Ishikawa (cell line): Measurements from ENCODE around the gene TEX11.
A peak's percentile ranks its signal among the peaks of the same experiment; 100 is the strongest.

Source experiments
- CEBPB ChIP-seq: IDR thresholded peaks from 2 replicates; pipeline ENCODE4 v1.6.1; 2012
- CREB1 ChIP-seq: IDR thresholded peaks from 2 replicates; pipeline ENCODE4 v1.6.1; 2012; ENCODE audit warnings: low read depth
- EGR1 ChIP-seq: IDR thresholded peaks from 2 replicates; pipeline ENCODE4 v1.6.1; 2012
- EP300 ChIP-seq: IDR thresholded peaks from 2 replicates; pipeline ENCODE4 v1.6.1; 2012; ENCODE audit warnings: borderline replicate concordance
- FOXM1 ChIP-seq: IDR thresholded peaks from 2 replicates; pipeline ENCODE4 v1.6.1; 2012; ENCODE audit warnings: low read depth, borderline replicate concordance
- MAX ChIP-seq: IDR thresholded peaks from 2 replicates; pipeline ENCODE4 v1.6.1; 2012
- NFIC ChIP-seq: IDR thresholded peaks from 2 replicates; pipeline ENCODE4 v1.6.1; 2012
- RAD21 ChIP-seq: IDR thresholded peaks from 2 replicates; pipeline ENCODE4 v1.6.1; 2012; ENCODE audit warnings: low read depth
- REST ChIP-seq: IDR thresholded peaks from 2 replicates; pipeline ENCODE4 v1.6.1; 2012; ENCODE audit warnings: low read depth, mild to moderate bottlenecking
- TAF1 ChIP-seq: IDR thresholded peaks from 2 replicates; pipeline ENCODE4 v1.6.1; 2012; ENCODE audit warnings: low read depth, mild to moderate bottlenecking
- TCF12 ChIP-seq: IDR thresholded peaks from 2 replicates; pipeline ENCODE4 v1.6.1; 2012; ENCODE audit warnings: low read depth
- TEAD4 ChIP-seq: IDR thresholded peaks from 2 replicates; pipeline ENCODE4 v1.6.1; 2012
- YY1 ChIP-seq: IDR thresholded peaks from 2 replicates; pipeline ENCODE4 v1.6.1; 2012; ENCODE audit warnings: low read depth
- ZBTB7A ChIP-seq: IDR thresholded peaks from 2 replicates; pipeline ENCODE4 v1.6.1; 2012; ENCODE audit warnings: low read depth
- TF ChIP-seq, protein P1 (sequence below): IDR thresholded peaks from 2 replicates; pipeline ENCODE4 v1.6.1; 2012

Gene TEX11

DNA sequence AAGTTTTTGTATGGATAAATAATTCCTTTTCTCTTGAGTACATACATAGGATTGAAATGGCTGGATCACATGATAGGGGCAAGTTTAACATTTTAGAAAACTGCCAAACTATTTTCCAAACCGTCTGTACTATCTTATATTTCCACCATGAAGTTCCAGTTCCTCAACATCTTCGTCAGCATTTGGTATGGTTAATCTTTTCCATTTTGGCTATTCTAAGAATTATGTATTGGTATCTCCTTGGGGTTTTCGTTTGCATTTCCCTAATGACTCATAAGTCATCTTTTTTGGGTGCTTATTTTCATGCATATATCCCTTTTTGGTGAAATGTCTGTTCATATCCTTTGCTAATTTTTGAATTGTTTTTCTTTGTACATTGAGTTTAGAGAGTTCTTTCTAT, 236.2 kb downstream of the TEX11 start:
- TF ChIP-seq NFIC: no peak
- TF ChIP-seq TEAD4: no peak
- no peak for TF ChIP-seq MAX
- no peak for TF ChIP-seq CEBPB
- TF ChIP-seq RAD21: no peak
- TF ChIP-seq, protein P1, sequence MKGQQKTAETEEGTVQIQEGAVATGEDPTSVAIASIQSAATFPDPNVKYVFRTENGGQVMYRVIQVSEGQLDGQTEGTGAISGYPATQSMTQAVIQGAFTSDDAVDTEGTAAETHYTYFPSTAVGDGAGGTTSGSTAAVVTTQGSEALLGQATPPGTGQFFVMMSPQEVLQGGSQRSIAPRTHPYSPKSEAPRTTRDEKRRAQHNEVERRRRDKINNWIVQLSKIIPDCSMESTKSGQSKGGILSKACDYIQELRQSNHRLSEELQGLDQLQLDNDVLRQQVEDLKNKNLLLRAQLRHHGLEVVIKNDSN: no peak
- no peak for TF ChIP-seq EGR1
- TF ChIP-seq REST: no peak
- no peak for TF ChIP-seq TAF1
- TF ChIP-seq FOXM1: no peak
- no peak for TF ChIP-seq YY1
- no peak for TF ChIP-seq TCF12
- no peak for TF ChIP-seq EP300
- no peak for TF ChIP-seq CREB1

- TF ChIP-seq TCF12: no peak
- TF ChIP-seq CEBPB: no peak
- no peak for TF ChIP-seq NFIC
- no peak for TF ChIP-seq REST
Measured at GRCh38 chrX:70669120-70669519, 239.4 kb downstream of the TEX11 start.

GRCh38 chrX:70664726-70665125, 243.8 kb downstream of the TEX11 start:
- peak; percentile 59 for TF ChIP-seq RAD21
- no peak for TF ChIP-seq CEBPB
- TF ChIP-seq YY1: no peak

- TF ChIP-seq RAD21 (no peak), REST (no peak), CREB1 (no peak), NFIC (no peak), CEBPB (no peak), TAF1 (no peak), TCF12 (no peak), MAX (no peak), EGR1 (no peak), FOXM1 (no peak)
Measured at GRCh38 chrX:70656304-70656703, 252.2 kb downstream of the TEX11 start.

DNA sequence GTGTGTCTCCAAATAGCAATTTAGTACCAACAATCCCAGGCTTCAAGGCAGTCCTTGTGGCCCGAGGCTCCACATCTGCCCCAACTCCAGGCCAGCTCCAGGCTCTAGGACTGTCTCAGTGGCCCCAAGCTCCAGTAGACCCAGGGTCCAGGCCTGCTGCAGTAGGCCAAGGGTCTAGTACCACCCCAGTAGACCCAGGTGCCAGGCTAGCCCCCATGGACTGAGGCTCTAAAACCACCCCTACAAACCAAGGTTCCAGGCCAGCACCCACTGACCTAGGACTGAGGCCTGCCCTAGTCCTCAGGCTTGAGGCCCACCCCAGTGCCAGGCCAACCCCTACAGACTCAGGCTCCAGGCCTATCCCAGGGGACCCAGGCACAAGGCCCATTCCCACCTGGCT, 272.3 kb downstream of the TEX11 start:
- TF ChIP-seq TEAD4 (no peak), FOXM1 (no peak), ZBTB7A (no peak), MAX (no peak), TCF12 (no peak), CEBPB (no peak), EGR1 (no peak)
- TF ChIP-seq, protein P1: no peak
